Psoas muscle (tissue), 8 donors: ENCODE data around the gene MYO1H. TPM values are rescaled to one million over a fixed set of nuclear protein-coding genes. Genes with fewer than 3 reads are reported as not detected.
"Not testable (repeated sequence)": the region's sequence is repeated elsewhere in the genome, so short reads cannot be mapped to it uniquely, and the experiment has no call there.

Source experiments
- ATAC-seq, 4 donors: fragments of 200-7000 bp; cut with Tn5 transposase; one replicate each; pipeline ENCODE4 v1.9.1; 2020; ENCODE audit warnings: moderate library complexity in 3 of 4, mild to moderate bottlenecking in 2 of 4
- DNase-seq, 2 donors: peaks; one replicate each; pipeline ENCODE4 v3.0.0-alpha.2; 2020
- H3K27ac ChIP-seq: fragments of 200-600 bp; one replicate; pipeline ENCODE4 v1.8.0; 2022
- H3K27me3 ChIP-seq, 3 donors: fragments of 200-600 bp in 1 of 3; one replicate each; pipeline versions ENCODE4 v1.6.1 to v1.8.0; 2013 to 2022; ENCODE audit warnings: low read length in 2 of 3, mild to moderate bottlenecking in 2 of 3, moderate library complexity in 1 of 3; ENCODE audit not compliant: insufficient read depth in 3 of 3
- H3K36me3 ChIP-seq, 2 donors: fragments of 200-600 bp in 1 of 2; one replicate each; pipeline versions ENCODE4 v1.6.1 to v1.8.0; 2013 to 2022; ENCODE audit warnings: low read depth in 1 of 2, mild to moderate bottlenecking in 1 of 2, moderate library complexity in 1 of 2; ENCODE audit not compliant: insufficient read depth in 1 of 2
- H3K4me1 ChIP-seq: fragments of 200-600 bp; one replicate; pipeline ENCODE4 v1.8.0; 2022
- H3K4me3 ChIP-seq: fragments of 200-600 bp; one replicate; pipeline ENCODE4 v1.8.0; 2022; ENCODE audit warnings: mild to moderate bottlenecking
- H3K9me3 ChIP-seq: fragments of 200-600 bp; one replicate; pipeline ENCODE4 v1.8.0; 2022
- WGBS, 3 donors: extraction: QIAGEN DNeasy Blood & Tissue Kit; methylation state at CpG; one replicate each; pipeline versions ENCODE4 v1.1.6 to v1.1.7; 2013; 5-methylcytosine and 5-hydroxymethylcytosine counted together
- intact Hi-C, 2 donors: fragments of 100-400 bp; cut with DNase I; formaldehyde crosslinking; loops; one replicate each; pipeline versions ENCODE4 v1.11.0 to v1.14.2; 2022
- polyA plus RNA-seq, 3 donors: library from polyadenylated mRNA; stranded (reverse); fragments of 200-250 nt; gene quantifications; one replicate each; pipeline ENCODE4 v1.2.3, GENCODE V29; 2013
- total RNA-seq, 4 donors: library from RNA; stranded (reverse); fragmentation: NEBNext Ultra II Directional in 2 of 4; extraction: Animal tissue kit (Norgen Biotek cat#: 25700) in 2 of 4; gene quantifications; one replicate each; pipeline versions ENCODE4 v1.2.1 to v1.2.4, GENCODE V29; 2021 to 2023
- TF ChIP-seq, protein P1 (sequence below): fragments of 200-600 bp; IDR thresholded peaks from one replicate; pipeline ENCODE4 v1.8.0; 2022; ENCODE audit warnings: antibody characterized with exemption
- donor health status: healthy with polysubstance abuse.
- donor health status: DM: no; HTN: no; CAD: no; lungs with moderate emphysema.
- donor health status: Bipolar disorder and iron deficiency.
- donor health status: healthy.
- donor health status: DM: yes; HTN: yes; CAD: no.
- donor health status: DM: no; HTN: no; CAD: no.
- donor health status: DM: no; HTN: no; CAD: no.
- donor health status: DM: yes; HTN: yes; CAD: no.

The MYO1H gene
- total and polyA plus RNA-seq, 7 donors = 0.10 TPM; not detected in 6

DNA sequence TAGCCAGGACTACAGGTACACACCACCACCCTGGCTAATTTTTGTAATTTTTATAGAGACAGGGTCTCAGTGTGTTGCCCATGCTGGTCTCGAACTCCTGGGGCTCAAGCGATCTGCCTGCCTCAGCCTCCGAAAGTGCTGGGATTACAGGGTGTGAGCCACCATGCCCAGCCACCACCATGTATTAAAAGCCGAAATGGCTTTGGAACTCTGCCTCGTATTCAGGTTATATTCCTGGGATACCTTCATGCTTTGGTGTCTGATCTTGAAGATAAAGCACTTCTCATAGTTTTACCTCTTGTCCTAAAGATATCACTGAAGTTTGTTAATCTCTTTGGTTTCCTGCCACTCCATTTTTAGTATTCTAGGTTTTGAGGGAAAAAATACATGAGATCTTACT is 47.2 kb downstream of the MYO1H start:
- TF ChIP-seq, protein P1, sequence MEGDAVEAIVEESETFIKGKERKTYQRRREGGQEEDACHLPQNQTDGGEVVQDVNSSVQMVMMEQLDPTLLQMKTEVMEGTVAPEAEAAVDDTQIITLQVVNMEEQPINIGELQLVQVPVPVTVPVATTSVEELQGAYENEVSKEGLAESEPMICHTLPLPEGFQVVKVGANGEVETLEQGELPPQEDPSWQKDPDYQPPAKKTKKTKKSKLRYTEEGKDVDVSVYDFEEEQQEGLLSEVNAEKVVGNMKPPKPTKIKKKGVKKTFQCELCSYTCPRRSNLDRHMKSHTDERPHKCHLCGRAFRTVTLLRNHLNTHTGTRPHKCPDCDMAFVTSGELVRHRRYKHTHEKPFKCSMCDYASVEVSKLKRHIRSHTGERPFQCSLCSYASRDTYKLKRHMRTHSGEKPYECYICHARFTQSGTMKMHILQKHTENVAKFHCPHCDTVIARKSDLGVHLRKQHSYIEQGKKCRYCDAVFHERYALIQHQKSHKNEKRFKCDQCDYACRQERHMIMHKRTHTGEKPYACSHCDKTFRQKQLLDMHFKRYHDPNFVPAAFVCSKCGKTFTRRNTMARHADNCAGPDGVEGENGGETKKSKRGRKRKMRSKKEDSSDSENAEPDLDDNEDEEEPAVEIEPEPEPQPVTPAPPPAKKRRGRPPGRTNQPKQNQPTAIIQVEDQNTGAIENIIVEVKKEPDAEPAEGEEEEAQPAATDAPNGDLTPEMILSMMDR = no peak
- 85 to 89% (median 88%) methylated on average over 5 of the region's 5 CpGs for WGBS, 3 donors
- Histone ChIP-seq H3K9me3 (no peaks in the 10 kb centered on the region), H3K27me3 (peaks cover 0 to 15% (median 0%) of the 10 kb centered on the region in 3 donors), H3K4me1 (no peaks in the 10 kb centered on the region), H3K36me3 (no peaks in the 10 kb centered on the region), H3K4me3 (no peak overlapping the region), H3K27ac (no peak overlapping the region)
- intact Hi-C loops = no loop called here
- no peak for ATAC-seq
- no peak for DNase-seq

DNA sequence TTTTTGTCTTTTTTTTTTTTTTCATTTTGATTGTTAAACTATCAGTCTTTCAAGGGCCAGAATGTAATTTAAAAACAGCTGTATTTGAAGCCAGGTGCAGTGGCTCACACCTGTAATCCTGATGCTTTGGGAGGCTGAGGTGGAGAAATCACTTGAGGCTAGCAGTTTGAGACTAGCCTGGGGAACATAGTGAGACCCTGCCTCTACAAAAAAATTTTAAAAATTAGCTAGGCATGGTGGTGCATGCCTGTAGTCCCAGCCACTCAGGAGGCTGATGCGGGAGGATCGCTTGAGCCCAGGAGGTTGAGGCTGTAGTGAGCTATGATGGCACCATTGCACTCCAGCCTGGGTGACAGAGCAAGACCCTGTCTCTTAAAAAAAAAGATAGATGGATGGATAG is 57.1 kb downstream of the MYO1H start:
- H3K4me1 ChIP-seq, ATAC-seq, H3K27ac ChIP-seq, intact Hi-C loops, H3K4me3 ChIP-seq, DNase-seq, H3K36me3 ChIP-seq, H3K9me3 ChIP-seq: not testable (repeated sequence)
- 92 to 97% (median 96%) methylated on average over 2 of the region's 2 CpGs for WGBS, 3 donors
- peaks cover 0 to 14% (median 0%) of the 10 kb centered on the region in 3 donors for H3K27me3 ChIP-seq

DNA sequence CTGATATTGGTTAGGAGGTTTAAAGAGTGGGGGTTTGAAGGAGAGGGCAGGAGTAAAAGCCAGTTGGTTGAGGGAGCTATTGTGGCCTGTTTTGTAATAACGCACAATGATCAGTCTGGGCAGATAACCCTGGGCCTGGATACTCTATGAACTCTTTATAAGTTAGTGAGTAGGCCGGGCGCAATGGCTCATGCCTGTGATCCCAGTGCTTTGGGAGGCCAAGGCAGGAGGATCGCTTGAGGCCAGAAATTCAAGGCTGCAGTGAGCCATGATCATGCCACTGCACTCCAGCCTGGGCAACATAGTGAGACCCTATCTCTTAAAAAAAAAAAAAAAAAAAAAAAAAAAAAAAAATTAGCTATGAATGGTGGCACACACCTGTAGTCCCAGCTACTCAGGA is 58.4 kb downstream of the MYO1H start:
- H3K9me3 ChIP-seq, H3K4me3 ChIP-seq, H3K4me1 ChIP-seq, intact Hi-C loops, DNase-seq, ATAC-seq, H3K36me3 ChIP-seq, H3K27ac ChIP-seq: not testable (repeated sequence)
- WGBS, 3 donors = 97 to 98% (median 98%) methylated on average over 4 of the region's 4 CpGs
- H3K27me3 ChIP-seq = peaks cover 0 to 11% (median 0%) of the 10 kb centered on the region in 3 donors

DNA sequence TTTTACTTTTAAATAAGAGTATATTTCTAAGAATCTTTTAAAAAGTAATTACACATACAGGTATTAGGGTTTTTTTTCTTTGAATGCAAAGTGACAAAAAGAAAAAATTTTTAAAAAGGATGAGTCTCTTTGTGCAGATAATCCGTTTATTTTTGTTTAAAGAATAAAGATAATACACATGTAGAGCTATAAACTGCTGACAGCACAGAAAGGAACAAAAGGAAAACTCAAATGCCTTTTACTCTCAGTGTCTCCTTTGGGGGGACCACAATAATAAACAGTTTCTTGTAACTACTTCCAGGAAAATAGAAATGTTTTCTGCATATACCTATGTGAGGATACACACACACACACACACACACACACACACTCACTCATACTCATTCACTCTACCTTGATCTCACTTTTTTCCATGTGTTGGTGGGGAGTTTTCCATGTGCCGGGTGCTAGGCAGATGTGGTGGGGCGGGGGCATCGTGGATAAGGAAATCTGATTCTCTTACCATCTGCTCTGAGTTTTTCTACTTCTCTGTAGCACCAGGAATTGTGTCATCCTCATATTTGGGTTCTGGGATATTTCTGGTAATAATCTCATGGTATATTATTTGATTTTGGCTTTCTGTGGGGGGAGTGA is 71.3 kb downstream of the MYO1H start:
- intact Hi-C loops = no loop called here
- TF ChIP-seq, protein P1 = no peak
- Histone ChIP-seq H3K4me3 (no peak overlapping the region), H3K36me3 (no peaks in the 10 kb centered on the region), H3K27ac (no peak overlapping the region), H3K27me3 (peaks cover 0 to 6% (median 0%) of the 10 kb centered on the region in 3 donors), H3K9me3 (no peaks in the 10 kb centered on the region), H3K4me1 (no peaks in the 10 kb centered on the region)
- 36 to 51% (median 46%) methylated on average over 4 of the region's 4 CpGs for WGBS, 3 donors
- no peak for DNase-seq
- ATAC-seq = no peak

DNA sequence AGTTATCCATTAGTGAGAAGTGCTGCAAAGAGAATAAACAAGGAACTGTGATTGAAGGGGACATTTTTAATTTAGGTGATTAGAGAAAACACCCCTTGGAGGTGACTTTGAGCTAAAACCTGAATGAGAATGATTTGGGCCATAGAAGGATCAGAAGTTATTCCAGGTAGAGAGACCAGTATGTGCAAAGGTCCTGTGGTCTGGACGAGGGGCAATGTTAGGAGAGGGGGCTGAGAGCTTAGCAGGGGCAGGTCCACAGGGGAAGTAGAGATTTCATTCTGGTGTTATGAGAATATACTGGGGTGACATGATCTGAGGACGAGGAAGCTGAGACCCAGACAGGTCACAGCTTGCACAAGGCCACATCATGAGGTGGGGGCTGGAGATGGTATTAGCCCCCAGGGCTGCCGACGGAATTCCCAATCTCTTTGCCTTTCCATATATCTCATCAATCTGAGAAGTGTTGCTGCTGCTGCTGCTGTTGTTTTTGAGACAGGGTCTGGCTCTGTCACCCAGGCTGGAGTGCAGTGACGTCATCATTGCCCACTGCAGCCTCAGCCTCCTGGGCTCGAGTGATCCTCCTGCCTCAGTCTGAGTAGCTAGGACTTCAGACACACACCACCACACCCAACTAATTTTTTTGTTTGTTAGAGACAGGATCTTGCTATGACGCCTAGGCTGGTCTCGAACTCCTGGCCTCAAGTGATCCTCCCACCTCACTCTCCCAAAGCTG is 73.8 kb downstream of the MYO1H start:
- TF ChIP-seq, protein P1 = no peak
- no peaks in the 10 kb centered on the region for H3K36me3 ChIP-seq
- ATAC-seq (no peak), DNase-seq (no peak)
- no peaks in the 10 kb centered on the region for H3K9me3 ChIP-seq
- peaks cover 0 to 7% (median 0%) of the 10 kb centered on the region in 3 donors for H3K27me3 ChIP-seq
- no peak overlapping the region for H3K4me3 ChIP-seq
- WGBS, 3 donors = 79 to 82% (median 79%) methylated on average over 8 of the region's 8 CpGs
- no peak overlapping the region for H3K27ac ChIP-seq
- intact Hi-C loops = no loop called here
- H3K4me1 ChIP-seq = no peaks in the 10 kb centered on the region
